ENCODE measurements around the gene AK2. TPM values are rescaled to one million over a fixed set of nuclear protein-coding genes. Genes with fewer than 3 reads are reported as not detected.

Gene AK2
- total RNA-seq, 1 experiment from 2014 or later, result 159 TPM

- no CpG with 5 or more reads among the region's 4 CpGs for WGBS (ENCODE audit: extremely low coverage, insufficient read length, low lambda C conversion rate)
- no peak for TF ChIP-seq CTCF (conservative IDR thresholded peaks at IDR 0.05)
Observed at GRCh38 chr1:33074193-33074945, 37.7 kb upstream of the AK2 start.

More at GRCh38 chr1:33074193-33074945, 37.7 kb upstream of the AK2 start:
- H3K79me2 ChIP-seq (ENCODE audit: insufficient read depth, low read length), result no peaks in the 10 kb centered on the region
- H3K4ac ChIP-seq (ENCODE audit: low read depth, low read length), result no peak overlapping the region
- no peak overlapping the region for H2BK120ac ChIP-seq (ENCODE audit: low read depth, low read length, poor library complexity, severe bottlenecking)
- H2BK12ac ChIP-seq (ENCODE audit: insufficient read length, low read depth, low read length), result no peak overlapping the region
- H3T11ph ChIP-seq (ENCODE audit: low read length), result no peak overlapping the region
- no peak overlapping the region for H4K5ac ChIP-seq (ENCODE audit: insufficient read length, low read depth, low read length)
- H4K8ac ChIP-seq (replicated peaks; ENCODE audit: insufficient read length, low read depth, low read length), result no peak overlapping the region
- H2BK20ac ChIP-seq (ENCODE audit: low read depth, low read length, poor library complexity, severe bottlenecking), result no peak overlapping the region
- Mint-ChIP-seq H3K27me3 (ENCODE audit: low read depth) (peaks cover 17% of the 10 kb centered on the region), H3K4me1 (no peaks in the 10 kb centered on the region), H3K36me3 (ENCODE audit: insufficient read depth in 1 of 3, low read depth in 3 of 3) (no peaks in the 10 kb centered on the region), H3K9me3 (no peaks in the 10 kb centered on the region), H3K4me3 (no peak overlapping the region), H3K27ac (no peak overlapping the region; a peak in 1 of 7 replicates)
- H2BK15ac ChIP-seq (ENCODE audit: low read depth, low read length), result no peak overlapping the region
- H2AFZ ChIP-seq (ENCODE audit: low read length), result no peak overlapping the region
- no peaks in the 10 kb centered on the region for H3K27me3 ChIP-seq (ENCODE audit: insufficient read depth, low read length)
- DNase-seq, result no peak
- no peaks in the 10 kb centered on the region for H3K9me3 ChIP-seq (ENCODE audit: control insufficient read depth, low read depth, low read length)
- no peaks in the 10 kb centered on the region for H3K4me1 ChIP-seq (ENCODE audit: insufficient read depth, low read length)
- H3K23ac ChIP-seq (ENCODE audit: insufficient read length, low read depth, low read length), result no peak overlapping the region
- H4K20me1 ChIP-seq (ENCODE audit: control insufficient read depth, insufficient read depth, insufficient read length), result no peaks in the 10 kb centered on the region
- H2AK5ac ChIP-seq (ENCODE audit: insufficient read length, low read length), result no peak overlapping the region
- H3K14ac ChIP-seq (ENCODE audit: insufficient read depth, low read length), result no peak overlapping the region
- no peaks in the 10 kb centered on the region for H3K79me1 ChIP-seq (ENCODE audit: insufficient read depth, low read depth, low read length, poor library complexity, severe bottlenecking)
- H3K4me2 ChIP-seq (ENCODE audit: insufficient read depth, insufficient read length, low read length), result no peak overlapping the region
- H2BK5ac ChIP-seq (ENCODE audit: insufficient read length, low read length), result no peak overlapping the region
- H3K9ac ChIP-seq (ENCODE audit: extremely low read depth, insufficient read length, low read length), result no peak overlapping the region
- H3K27ac ChIP-seq (ENCODE audit: insufficient read length, low read depth, low read length), result no peak overlapping the region
- no peak overlapping the region for H3K18ac ChIP-seq (ENCODE audit: insufficient read length, low read depth, low read length)
- no peak overlapping the region for H4K91ac ChIP-seq (ENCODE audit: insufficient read length, low read depth, low read length)
- no peak overlapping the region for H3K56ac ChIP-seq (ENCODE audit: insufficient read length, low read depth, low read length)
- H3K23me2 ChIP-seq (ENCODE audit: insufficient read length, low read depth, low read length, poor library complexity, severe bottlenecking), result no peaks in the 10 kb centered on the region
